HEK293 (cell line): Measurements from ENCODE around the gene PITHD1.
A peak's percentile ranks its signal among the peaks of the same experiment; 100 is the strongest.

Experiments
- FEZF1 ChIP-seq: fragments of 450-650 bp; formaldehyde crosslinking; IDR thresholded peaks from 2 replicates; pipeline ENCODE4 v1.5.1; 2016; ENCODE audit warnings: missing biosample characterization, missing genetic modification characterization
- INSM2 ChIP-seq: fragments of 450-650 bp; formaldehyde crosslinking; IDR thresholded peaks from 2 replicates; pipeline ENCODE4 v1.5.1; 2016; ENCODE audit warnings: missing biosample characterization, missing genetic modification characterization
- RBAK ChIP-seq: fragments of 450-650 bp; formaldehyde crosslinking; IDR thresholded peaks from 2 replicates; pipeline ENCODE4 v1.5.1; 2016; ENCODE audit warnings: missing biosample characterization, missing genetic modification characterization
- REPIN1 ChIP-seq: fragments of 450-650 bp; formaldehyde crosslinking; IDR thresholded peaks from 2 replicates; pipeline ENCODE4 v1.5.1; 2017; ENCODE audit warnings: missing biosample characterization, missing genetic modification characterization, low read depth
- SCRT1 ChIP-seq: fragments of 450-650 bp; formaldehyde crosslinking; IDR thresholded peaks from 2 replicates; pipeline ENCODE4 v1.5.1; 2016; ENCODE audit warnings: missing biosample characterization, missing genetic modification characterization, borderline replicate concordance
- SP2 ChIP-seq: fragments of 450-650 bp; formaldehyde crosslinking; IDR thresholded peaks from 2 replicates; pipeline ENCODE4 v1.5.1; 2016; ENCODE audit warnings: missing biosample characterization, missing genetic modification characterization
- ZBTB10 ChIP-seq: fragments of 450-650 bp; formaldehyde crosslinking; IDR thresholded peaks from 2 replicates; pipeline ENCODE4 v1.5.1; 2016; ENCODE audit warnings: missing biosample characterization, missing genetic modification characterization
- ZBTB17 ChIP-seq: fragments of 450-650 bp; formaldehyde crosslinking; IDR thresholded peaks from 2 replicates; pipeline ENCODE4 v1.5.1; 2016; ENCODE audit warnings: missing biosample characterization, missing genetic modification characterization
- ZBTB48 ChIP-seq: fragments of 450-650 bp; formaldehyde crosslinking; IDR thresholded peaks from 2 replicates; pipeline ENCODE4 v1.5.1; 2016; ENCODE audit warnings: missing biosample characterization, missing genetic modification characterization
- ZNF10 ChIP-seq: fragments of 450-650 bp; formaldehyde crosslinking; IDR thresholded peaks from 2 replicates; pipeline ENCODE4 v1.5.1; 2017; ENCODE audit warnings: missing biosample characterization, missing genetic modification characterization
- ZNF132 ChIP-seq: fragments of 450-650 bp; formaldehyde crosslinking; IDR thresholded peaks from 2 replicates; pipeline ENCODE4 v1.5.1; 2017; ENCODE audit warnings: missing biosample characterization, missing genetic modification characterization, borderline replicate concordance
- ZNF354C ChIP-seq: fragments of 450-650 bp; formaldehyde crosslinking; IDR thresholded peaks from 2 replicates; pipeline ENCODE4 v1.5.1; 2016; ENCODE audit warnings: missing biosample characterization, missing genetic modification characterization, low read depth, borderline replicate concordance
- ZNF391 ChIP-seq: fragments of 450-650 bp; formaldehyde crosslinking; IDR thresholded peaks from 2 replicates; pipeline ENCODE4 v1.5.1; 2016; ENCODE audit warnings: low read depth, missing biosample characterization, missing genetic modification characterization, borderline replicate concordance
- ZNF426 ChIP-seq: fragments of 450-650 bp; formaldehyde crosslinking; IDR thresholded peaks from 2 replicates; pipeline ENCODE4 v1.5.1; 2017; ENCODE audit warnings: missing biosample characterization, missing genetic modification characterization, mild to moderate bottlenecking, inconsistent platforms, moderate library complexity
- ZNF510 ChIP-seq: fragments of 450-650 bp; formaldehyde crosslinking; IDR thresholded peaks from 2 replicates; pipeline ENCODE4 v1.5.1; 2018; ENCODE audit warnings: mild to moderate bottlenecking, missing genetic modification characterization, missing biosample characterization; ENCODE audit not compliant: insufficient replicate concordance
- ZNF560 ChIP-seq: fragments of 450-650 bp; formaldehyde crosslinking; IDR thresholded peaks from 2 replicates; pipeline ENCODE4 v1.5.1; 2017; ENCODE audit warnings: missing biosample characterization, missing genetic modification characterization, borderline replicate concordance
- ZNF621 ChIP-seq: fragments of 450-650 bp; formaldehyde crosslinking; IDR thresholded peaks from 2 replicates; pipeline ENCODE4 v1.5.1; 2017; ENCODE audit warnings: missing biosample characterization, missing genetic modification characterization
- ZNF626 ChIP-seq: fragments of 450-650 bp; sonication (Bioruptor Pico); formaldehyde crosslinking; IDR thresholded peaks from 2 replicates; pipeline ENCODE4 v1.5.1; 2018; ENCODE audit warnings: missing biosample characterization, missing genetic modification characterization, inconsistent platforms
- ZNF660 ChIP-seq: fragments of 450-650 bp; IDR thresholded peaks from 2 replicates; pipeline ENCODE4 v1.5.1; 2018; ENCODE audit warnings: missing biosample characterization, mild to moderate bottlenecking, missing genetic modification characterization
- ZNF704 ChIP-seq: fragments of 450-650 bp; formaldehyde crosslinking; IDR thresholded peaks from 2 replicates; pipeline ENCODE4 v1.5.1; 2016; ENCODE audit warnings: missing biosample characterization, missing genetic modification characterization
- ZNF837 ChIP-seq: fragments of 450-650 bp; formaldehyde crosslinking; IDR thresholded peaks from 2 replicates; pipeline ENCODE4 v1.5.1; 2016; ENCODE audit warnings: missing biosample characterization, missing genetic modification characterization
- TF ChIP-seq, protein P1 (sequence below): fragments of 450-650 bp; formaldehyde crosslinking; IDR thresholded peaks from 2 replicates; pipeline ENCODE4 v1.5.1; 2016; ENCODE audit warnings: missing biosample characterization, missing genetic modification characterization, borderline replicate concordance
- TF ChIP-seq, protein P2 (sequence below): fragments of 450-650 bp; formaldehyde crosslinking; IDR thresholded peaks from 2 replicates; pipeline ENCODE4 v1.5.1; 2016; ENCODE audit warnings: missing biosample characterization, missing genetic modification characterization
- TF ChIP-seq, protein P3 (sequence below): fragments of 450-650 bp; formaldehyde crosslinking; IDR thresholded peaks from 2 replicates; pipeline ENCODE4 v1.5.1; 2016; ENCODE audit warnings: missing biosample characterization, missing genetic modification characterization
- TF ChIP-seq, protein P4 (sequence below): fragments of 450-650 bp; formaldehyde crosslinking; IDR thresholded peaks from 2 replicates; pipeline ENCODE4 v1.5.1; 2016; ENCODE audit warnings: missing biosample characterization, missing genetic modification characterization

PITHD1 gene

DNA sequence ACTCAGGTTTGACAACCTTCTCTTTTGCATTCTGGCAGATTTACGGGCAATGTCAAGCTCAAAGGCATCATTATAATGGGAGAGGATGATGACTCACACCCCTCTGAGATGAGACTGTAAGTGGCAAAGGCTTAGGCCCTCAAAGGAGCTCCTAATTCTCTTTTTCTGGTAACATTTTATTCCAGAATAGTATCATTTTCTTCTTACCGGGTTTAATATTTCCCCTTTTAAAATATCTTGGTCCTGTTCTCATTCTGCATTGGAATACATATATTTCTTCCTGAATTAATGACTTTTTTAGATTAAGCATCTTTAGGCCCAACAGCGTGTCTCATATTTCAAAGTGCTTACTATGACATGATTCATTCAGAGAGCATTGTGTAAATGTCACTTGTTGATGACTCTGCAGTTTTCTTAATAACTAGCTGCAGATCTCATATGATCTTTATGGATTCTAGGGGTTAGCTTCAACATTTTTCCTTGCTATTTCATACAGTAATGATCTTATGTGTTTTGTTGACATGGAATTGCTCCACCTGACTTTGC lies 1.7 kb downstream of the PITHD1 start (continued):
- TF ChIP-seq, protein P1, sequence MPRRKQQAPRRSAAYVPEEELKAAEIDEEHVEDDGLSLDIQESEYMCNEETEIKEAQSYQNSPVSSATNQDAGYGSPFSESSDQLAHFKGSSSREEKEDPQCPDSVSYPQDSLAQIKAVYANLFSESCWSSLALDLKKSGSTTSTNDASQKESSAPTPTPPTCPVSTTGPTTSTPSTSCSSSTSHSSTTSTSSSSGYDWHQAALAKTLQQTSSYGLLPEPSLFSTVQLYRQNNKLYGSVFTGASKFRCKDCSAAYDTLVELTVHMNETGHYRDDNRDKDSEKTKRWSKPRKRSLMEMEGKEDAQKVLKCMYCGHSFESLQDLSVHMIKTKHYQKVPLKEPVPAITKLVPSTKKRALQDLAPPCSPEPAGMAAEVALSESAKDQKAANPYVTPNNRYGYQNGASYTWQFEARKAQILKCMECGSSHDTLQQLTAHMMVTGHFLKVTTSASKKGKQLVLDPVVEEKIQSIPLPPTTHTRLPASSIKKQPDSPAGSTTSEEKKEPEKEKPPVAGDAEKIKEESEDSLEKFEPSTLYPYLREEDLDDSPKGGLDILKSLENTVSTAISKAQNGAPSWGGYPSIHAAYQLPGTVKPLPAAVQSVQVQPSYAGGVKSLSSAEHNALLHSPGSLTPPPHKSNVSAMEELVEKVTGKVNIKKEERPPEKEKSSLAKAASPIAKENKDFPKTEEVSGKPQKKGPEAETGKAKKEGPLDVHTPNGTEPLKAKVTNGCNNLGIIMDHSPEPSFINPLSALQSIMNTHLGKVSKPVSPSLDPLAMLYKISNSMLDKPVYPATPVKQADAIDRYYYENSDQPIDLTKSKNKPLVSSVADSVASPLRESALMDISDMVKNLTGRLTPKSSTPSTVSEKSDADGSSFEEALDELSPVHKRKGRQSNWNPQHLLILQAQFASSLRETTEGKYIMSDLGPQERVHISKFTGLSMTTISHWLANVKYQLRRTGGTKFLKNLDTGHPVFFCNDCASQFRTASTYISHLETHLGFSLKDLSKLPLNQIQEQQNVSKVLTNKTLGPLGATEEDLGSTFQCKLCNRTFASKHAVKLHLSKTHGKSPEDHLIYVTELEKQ (tag by site-specific recombination) = peak; percentile 79; the same call in 1 of the 2 replicates
- TF ChIP-seq ZNF391 (tag by site-specific recombination) = no peak
- TF ChIP-seq ZBTB48 (tag by site-specific recombination) = no peak
- 0 out of 2 replicates have a peak, but pooled peaks have one; percentile 41 for TF ChIP-seq ZNF660 (tag by site-specific recombination)
- no peak for TF ChIP-seq ZNF626 (tag by site-specific recombination)
- TF ChIP-seq RBAK (tag by site-specific recombination) = no peak
- no peak for TF ChIP-seq ZBTB10 (tag by site-specific recombination)
- no peak for TF ChIP-seq ZNF354C (tag by site-specific recombination)
- TF ChIP-seq ZNF560 (tag by site-specific recombination) = no peak
- 0 out of 2 replicates have a peak, but pooled peaks have one; percentile 10 for TF ChIP-seq SP2 (tag by site-specific recombination)
- TF ChIP-seq ZNF510 (tag by site-specific recombination) = no peak
- TF ChIP-seq ZNF10 (tag by site-specific recombination) = peak; percentile 21; the same call in 1 of the 2 replicates
- TF ChIP-seq ZNF704 (tag by site-specific recombination) = no peak
- TF ChIP-seq, protein P2, sequence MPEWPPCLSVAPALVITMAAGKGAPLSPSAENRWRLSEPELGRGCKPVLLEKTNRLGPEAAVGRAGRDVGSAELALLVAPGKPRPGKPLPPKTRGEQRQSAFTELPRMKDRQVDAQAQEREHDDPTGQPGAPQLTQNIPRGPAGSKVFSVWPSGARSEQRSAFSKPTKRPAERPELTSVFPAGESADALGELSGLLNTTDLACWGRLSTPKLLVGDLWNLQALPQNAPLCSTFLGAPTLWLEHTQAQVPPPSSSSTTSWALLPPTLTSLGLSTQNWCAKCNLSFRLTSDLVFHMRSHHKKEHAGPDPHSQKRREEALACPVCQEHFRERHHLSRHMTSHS (tag by site-specific recombination) = no peak
- TF ChIP-seq, protein P3, sequence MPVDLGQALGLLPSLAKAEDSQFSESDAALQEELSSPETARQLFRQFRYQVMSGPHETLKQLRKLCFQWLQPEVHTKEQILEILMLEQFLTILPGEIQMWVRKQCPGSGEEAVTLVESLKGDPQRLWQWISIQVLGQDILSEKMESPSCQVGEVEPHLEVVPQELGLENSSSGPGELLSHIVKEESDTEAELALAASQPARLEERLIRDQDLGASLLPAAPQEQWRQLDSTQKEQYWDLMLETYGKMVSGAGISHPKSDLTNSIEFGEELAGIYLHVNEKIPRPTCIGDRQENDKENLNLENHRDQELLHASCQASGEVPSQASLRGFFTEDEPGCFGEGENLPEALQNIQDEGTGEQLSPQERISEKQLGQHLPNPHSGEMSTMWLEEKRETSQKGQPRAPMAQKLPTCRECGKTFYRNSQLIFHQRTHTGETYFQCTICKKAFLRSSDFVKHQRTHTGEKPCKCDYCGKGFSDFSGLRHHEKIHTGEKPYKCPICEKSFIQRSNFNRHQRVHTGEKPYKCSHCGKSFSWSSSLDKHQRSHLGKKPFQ = no peak
- TF ChIP-seq ZBTB17 (tag by site-specific recombination) = 0 out of 2 replicates have a peak, but pooled peaks have one; percentile 26
- TF ChIP-seq ZNF837 = no peak
- TF ChIP-seq SCRT1 (tag by site-specific recombination) = peak; percentile 74; the same call in 1 of the 2 replicates
- no peak for TF ChIP-seq ZNF621 (tag by site-specific recombination)
- TF ChIP-seq FEZF1 (tag by site-specific recombination) = peak; percentile 84
- TF ChIP-seq, protein P4, sequence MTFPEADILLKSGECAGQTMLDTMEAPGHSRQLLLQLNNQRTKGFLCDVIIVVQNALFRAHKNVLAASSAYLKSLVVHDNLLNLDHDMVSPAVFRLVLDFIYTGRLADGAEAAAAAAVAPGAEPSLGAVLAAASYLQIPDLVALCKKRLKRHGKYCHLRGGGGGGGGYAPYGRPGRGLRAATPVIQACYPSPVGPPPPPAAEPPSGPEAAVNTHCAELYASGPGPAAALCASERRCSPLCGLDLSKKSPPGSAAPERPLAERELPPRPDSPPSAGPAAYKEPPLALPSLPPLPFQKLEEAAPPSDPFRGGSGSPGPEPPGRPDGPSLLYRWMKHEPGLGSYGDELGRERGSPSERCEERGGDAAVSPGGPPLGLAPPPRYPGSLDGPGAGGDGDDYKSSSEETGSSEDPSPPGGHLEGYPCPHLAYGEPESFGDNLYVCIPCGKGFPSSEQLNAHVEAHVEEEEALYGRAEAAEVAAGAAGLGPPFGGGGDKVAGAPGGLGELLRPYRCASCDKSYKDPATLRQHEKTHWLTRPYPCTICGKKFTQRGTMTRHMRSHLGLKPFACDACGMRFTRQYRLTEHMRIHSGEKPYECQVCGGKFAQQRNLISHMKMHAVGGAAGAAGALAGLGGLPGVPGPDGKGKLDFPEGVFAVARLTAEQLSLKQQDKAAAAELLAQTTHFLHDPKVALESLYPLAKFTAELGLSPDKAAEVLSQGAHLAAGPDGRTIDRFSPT (tag by site-specific recombination) = no peak; the same call in 1 of the 2 replicates
- TF ChIP-seq ZNF132 (tag by site-specific recombination) = no peak
- no peak for TF ChIP-seq INSM2 (tag by site-specific recombination)
- TF ChIP-seq ZNF426 (tag by site-specific recombination) = no peak
- no peak for TF ChIP-seq REPIN1 (tag by site-specific recombination)
